Glutamatergic neuron (in vitro differentiated cells): ENCODE measurements around the gene ZNF496. TPM values are rescaled to one million over a fixed set of nuclear protein-coding genes. Genes with fewer than 3 reads are reported as not detected.
"Not testable (repeated sequence)": the region's sequence is repeated elsewhere in the genome, so short reads cannot be mapped to it uniquely, and the experiment has no call there.

Source experiments
- DNase-seq: peaks from one replicate; pipeline ENCODE4 v3.0.0; 2022
- H3K27ac Mint-ChIP-seq: one replicate; pipeline ENCODE4 v1.8.0; 2020; ENCODE audit warnings: mild to moderate bottlenecking, mixed read lengths, inconsistent platforms; ENCODE audit not compliant: unreplicated experiment
- H3K27me3 Mint-ChIP-seq: one replicate; pipeline ENCODE4 v1.8.0; 2020; ENCODE audit warnings: mild to moderate bottlenecking, moderate library complexity, mixed read lengths, inconsistent platforms; ENCODE audit not compliant: unreplicated experiment
- H3K36me3 Mint-ChIP-seq: one replicate; pipeline ENCODE4 v1.8.0; 2020; ENCODE audit warnings: mild to moderate bottlenecking, mixed read lengths, inconsistent platforms; ENCODE audit not compliant: unreplicated experiment
- H3K4me1 Mint-ChIP-seq: one replicate; pipeline ENCODE4 v1.8.0; 2020; ENCODE audit warnings: mild to moderate bottlenecking, low read depth, mixed read lengths, inconsistent platforms; ENCODE audit not compliant: unreplicated experiment
- H3K4me3 Mint-ChIP-seq: one replicate; pipeline ENCODE4 v1.8.0; 2020; ENCODE audit warnings: mild to moderate bottlenecking, mixed read lengths, inconsistent platforms; ENCODE audit not compliant: unreplicated experiment
- H3K9me3 Mint-ChIP-seq: one replicate; pipeline ENCODE4 v1.8.0; 2020; ENCODE audit warnings: mild to moderate bottlenecking, moderate library complexity, mixed read lengths, inconsistent platforms; ENCODE audit not compliant: unreplicated experiment
- CTCF ChIP-seq: fragments of 200-600 bp; sonication (generic); IDR thresholded peaks from one replicate; pipeline ENCODE4 v1.5.0; 2021; ENCODE audit not compliant: partially characterized antibody, unreplicated experiment
- total RNA-seq: library from RNA; stranded (reverse); fragmentation: NEBNext Ultra II Directional; extraction: Animal tissue kit (Norgen Biotek cat#: 25700); gene quantifications from one replicate; pipeline ENCODE4 v1.2.1, GENCODE V29; 2021; ENCODE audit not compliant: unreplicated experiment

ZNF496 gene
- total RNA-seq, 1 donor from 2014 or later = 60.5 TPM

- DNase-seq = no peak
- Mint-ChIP-seq H3K36me3 (no peaks in the 10 kb centered on the region), H3K27ac (no peak overlapping the region), H3K27me3 (no peaks in the 10 kb centered on the region), H3K9me3 (no peaks in the 10 kb centered on the region), H3K4me1 (no peaks in the 10 kb centered on the region), H3K4me3 (no peak overlapping the region)
- TF ChIP-seq CTCF = no peak
These were observed 25.5 kb upstream of the ZNF496 start for GRCh38 chr1:247357052-247357780.

- not testable (repeated sequence) for H3K27me3 Mint-ChIP-seq, H3K36me3 Mint-ChIP-seq, H3K9me3 Mint-ChIP-seq, H3K4me1 Mint-ChIP-seq, DNase-seq, H3K27ac Mint-ChIP-seq, H3K4me3 Mint-ChIP-seq
These were observed 23.5 kb upstream of the ZNF496 start for GRCh38 chr1:247355160-247355559.

- Mint-ChIP-seq H3K27me3 (no peaks in the 10 kb centered on the region), H3K9me3 (no peaks in the 10 kb centered on the region), H3K4me3 (no peak overlapping the region), H3K27ac (no peak overlapping the region), H3K4me1 (no peaks in the 10 kb centered on the region), H3K36me3 (no peaks in the 10 kb centered on the region)
- no peak for DNase-seq
- no peak for TF ChIP-seq CTCF
These were observed 20.5 kb upstream of the ZNF496 start for GRCh38 chr1:247352175-247352574.

GRCh38 chr1:247350587-247350986 is 18.9 kb upstream of the ZNF496 start:
- Mint-ChIP-seq H3K9me3 (no peaks in the 10 kb centered on the region), H3K27ac (no peak overlapping the region), H3K4me1 (no peaks in the 10 kb centered on the region), H3K4me3 (no peak overlapping the region), H3K27me3 (no peaks in the 10 kb centered on the region), H3K36me3 (no peaks in the 10 kb centered on the region)
- TF ChIP-seq CTCF = no peak
- DNase-seq = no peak

- no peak for TF ChIP-seq CTCF
- Mint-ChIP-seq H3K27ac (no peak overlapping the region), H3K27me3 (no peaks in the 10 kb centered on the region), H3K9me3 (peaks cover 3% of the 10 kb centered on the region), H3K4me1 (peaks cover 2% of the 10 kb centered on the region), H3K4me3 (peak overlapping the region; percentile 46), H3K36me3 (no peaks in the 10 kb centered on the region)
- DNase-seq = peak; percentile 50
These were observed 16.0 kb upstream of the ZNF496 start for GRCh38 chr1:247347477-247348222.
